ENCODE measurements around the gene KRTAP10-11.
"Not testable (repeated sequence)": the region's sequence is repeated elsewhere in the genome, so short reads cannot be mapped to it uniquely, and the experiment has no call there.

Gene KRTAP10-11

GRCh38 chr21:44646366-44647221 lies at the start of gene KRTAP10-11:
KRTAP10-11 (plus strand) TSS chr21:44646414; CDS start chr21:44646459, 45 bp downstream.
- not testable (repeated sequence) for DNase-seq

GRCh38 chr21:44598061-44598460 lies 48.2 kb upstream of the KRTAP10-11 start:
- no peak for DNase-seq

- DNase-seq = no peak
These were observed 46.8 kb upstream of the KRTAP10-11 start for GRCh38 chr21:44599264-44600029.

- DNase-seq = not testable (repeated sequence)
These were observed 45.9 kb upstream of the KRTAP10-11 start, which contains the start of gene KRTAP10-7 for GRCh38 chr21:44600118-44600978. KRTAP10-7 (plus strand) TSS chr21:44600597; CDS start chr21:44600622, 25 bp downstream.

GRCh38 chr21:44601091-44601490 lies 45.1 kb upstream of the KRTAP10-11 start:
- DNase-seq = not testable (repeated sequence)

- no peak for DNase-seq
These were observed 44.4 kb upstream of the KRTAP10-11 start for GRCh38 chr21:44601596-44602462.

GRCh38 chr21:44602463-44602850 lies 43.8 kb upstream of the KRTAP10-11 start:
- no peak for DNase-seq

GRCh38 chr21:44603109-44603875 lies 42.9 kb upstream of the KRTAP10-11 start:
- no peak for DNase-seq

GRCh38 chr21:44603911-44604310 lies 42.3 kb upstream of the KRTAP10-11 start:
- no peak for DNase-seq

- no peak for DNase-seq
These were observed 39.7 kb upstream of the KRTAP10-11 start for GRCh38 chr21:44606495-44606894.

- DNase-seq = no peak
These were observed 37.0 kb upstream of the KRTAP10-11 start for GRCh38 chr21:44609193-44609592.

- DNase-seq = not testable (repeated sequence)
These were observed 35.9 kb upstream of the KRTAP10-11 start for GRCh38 chr21:44610157-44610843.

GRCh38 chr21:44611551-44611950 lies 34.7 kb upstream of the KRTAP10-11 start:
- DNase-seq = no peak

- DNase-seq = no peak
These were observed 34.2 kb upstream of the KRTAP10-11 start, which contains the start of gene KRTAP10-8 for GRCh38 chr21:44612029-44612486. KRTAP10-8 (plus strand) TSS chr21:44612079; CDS start chr21:44612101, 22 bp downstream.

GRCh38 chr21:44612669-44613229 lies 33.5 kb upstream of the KRTAP10-11 start:
- no peak for DNase-seq

GRCh38 chr21:44613386-44614155 lies 32.6 kb upstream of the KRTAP10-11 start:
- DNase-seq = no peak

GRCh38 chr21:44614161-44614631 lies 32.0 kb upstream of the KRTAP10-11 start:
- no peak for DNase-seq

- DNase-seq = no peak
These were observed 31.2 kb upstream of the KRTAP10-11 start for GRCh38 chr21:44614961-44615391.

GRCh38 chr21:44615466-44615865 lies 30.7 kb upstream of the KRTAP10-11 start:
- DNase-seq = no peak
